B cell (primary cell): ENCODE measurements around the gene RFX4.

Experiments used
- EZH2 ChIP-seq: IDR thresholded peaks from 2 replicates; pipeline ENCODE4 v1.6.1; 2012; ENCODE audit warnings: borderline replicate concordance, low read depth, mild to moderate bottlenecking, moderate library complexity, low read length; ENCODE audit not compliant: insufficient read depth, poor library complexity, severe bottlenecking
- TF ChIP-seq, protein P1 (sequence below): fragments of 200-600 bp; IDR thresholded peaks from one replicate; pipeline ENCODE4 v1.8.0; 2022; ENCODE audit warnings: antibody characterized with exemption, mild to moderate bottlenecking

GRCh38 chr12:106631150-106631549, 48.3 kb downstream of the RFX4 start:
- TF ChIP-seq, protein P1, sequence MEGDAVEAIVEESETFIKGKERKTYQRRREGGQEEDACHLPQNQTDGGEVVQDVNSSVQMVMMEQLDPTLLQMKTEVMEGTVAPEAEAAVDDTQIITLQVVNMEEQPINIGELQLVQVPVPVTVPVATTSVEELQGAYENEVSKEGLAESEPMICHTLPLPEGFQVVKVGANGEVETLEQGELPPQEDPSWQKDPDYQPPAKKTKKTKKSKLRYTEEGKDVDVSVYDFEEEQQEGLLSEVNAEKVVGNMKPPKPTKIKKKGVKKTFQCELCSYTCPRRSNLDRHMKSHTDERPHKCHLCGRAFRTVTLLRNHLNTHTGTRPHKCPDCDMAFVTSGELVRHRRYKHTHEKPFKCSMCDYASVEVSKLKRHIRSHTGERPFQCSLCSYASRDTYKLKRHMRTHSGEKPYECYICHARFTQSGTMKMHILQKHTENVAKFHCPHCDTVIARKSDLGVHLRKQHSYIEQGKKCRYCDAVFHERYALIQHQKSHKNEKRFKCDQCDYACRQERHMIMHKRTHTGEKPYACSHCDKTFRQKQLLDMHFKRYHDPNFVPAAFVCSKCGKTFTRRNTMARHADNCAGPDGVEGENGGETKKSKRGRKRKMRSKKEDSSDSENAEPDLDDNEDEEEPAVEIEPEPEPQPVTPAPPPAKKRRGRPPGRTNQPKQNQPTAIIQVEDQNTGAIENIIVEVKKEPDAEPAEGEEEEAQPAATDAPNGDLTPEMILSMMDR, result no peak
- no peak for TF ChIP-seq EZH2
